ENCODE data around the gene TMEM141. TPM values are rescaled to one million over a fixed set of nuclear protein-coding genes. Genes with fewer than 3 reads are reported as not detected.
A peak's percentile ranks its signal among the peaks of the same experiment; 100 is the strongest.

Gene TMEM141
- total and polyA plus RNA-seq, 2 donors from 2014 or later: 96.5 to 403 TPM

GRCh38 chr9:136806067-136806466 lies 14.9 kb downstream of the TMEM141 start:
- no peak for TF ChIP-seq CTCF (IDR thresholded peaks at IDR 0.05; ENCODE audit: borderline replicate concordance, extremely low read depth, insufficient read depth)
- H3K36me3 ChIP-seq (ENCODE audit: control insufficient read depth in 2 of 3, insufficient read depth in 3 of 3, low read length in 3 of 3): peaks cover 0 to 8% (median 0%) of the 10 kb centered on the region in 3 donors
- H3K9me3 ChIP-seq (ENCODE audit: control insufficient read depth in 2 of 3, insufficient read depth in 1 of 3, low read length in 3 of 3): no peaks in the 10 kb centered on the region
- H3K4me1 ChIP-seq (ENCODE audit: control insufficient read depth in 2 of 3, insufficient read depth in 2 of 3, low read depth in 1 of 3, low read length in 3 of 3): peaks cover 0 to 14% (median 6%) of the 10 kb centered on the region in 3 donors
- DNase-seq (peak in 1 of 5 donors; percentile 69), FAIRE-seq (no peak)
- H3K27ac ChIP-seq (ENCODE audit: low read depth in 2 of 2, low read length in 2 of 2): no peak overlapping the region
- intact Hi-C loops (cut with DNase I): no loop called here
- no peak overlapping the region for H3K9ac ChIP-seq (ENCODE audit: low read length in 3 of 3)
- no peaks in the 10 kb centered on the region for H3K27me3 ChIP-seq (ENCODE audit: control insufficient read depth, insufficient read depth, low read length)
- no peak overlapping the region for H3K4me3 ChIP-seq (ENCODE audit: low read length in 3 of 3)

GRCh38 chr9:136806631-136807201 lies 15.6 kb downstream of the TMEM141 start:
- DNase-seq (peak in 1 of 5 donors; percentile 76), FAIRE-seq (no peak)
- H3K27ac ChIP-seq (ENCODE audit: low read depth in 2 of 2, low read length in 2 of 2): peak overlapping the region in 1 of 2 donors; percentile 86
- H3K9ac ChIP-seq (ENCODE audit: low read length in 3 of 3): peak overlapping the region in 2 of 3 donors; percentile 64 to 73
- peaks cover 0 to 14% (median 6%) of the 10 kb centered on the region in 3 donors for H3K4me1 ChIP-seq (ENCODE audit: control insufficient read depth in 2 of 3, insufficient read depth in 2 of 3, low read depth in 1 of 3, low read length in 3 of 3)
- H3K4me3 ChIP-seq (ENCODE audit: low read length in 3 of 3): peak overlapping the region; percentile 59 to 73 (median 64)
- H3K36me3 ChIP-seq (ENCODE audit: control insufficient read depth in 2 of 3, insufficient read depth in 3 of 3, low read length in 3 of 3): peaks cover 0 to 9% (median 0%) of the 10 kb centered on the region in 3 donors
- no peak for TF ChIP-seq CTCF (IDR thresholded peaks at IDR 0.05; ENCODE audit: borderline replicate concordance, extremely low read depth, insufficient read depth)
- intact Hi-C loops (cut with DNase I): no loop called here
- no peaks in the 10 kb centered on the region for H3K27me3 ChIP-seq (ENCODE audit: control insufficient read depth, insufficient read depth, low read length)
- H3K9me3 ChIP-seq (ENCODE audit: control insufficient read depth in 2 of 3, insufficient read depth in 1 of 3, low read length in 3 of 3): no peaks in the 10 kb centered on the region

GRCh38 chr9:136807281-136808074 lies 16.3 kb downstream of the TMEM141 start, which contains the start of gene RABL6:
Gene RABL6 (plus strand): TSS chr9:136807948. CDS start chr9:136808197, 249 bp downstream.
- H3K27me3 ChIP-seq (ENCODE audit: control insufficient read depth, insufficient read depth, low read length): no peaks in the 10 kb centered on the region
- H3K4me3 ChIP-seq (ENCODE audit: low read length in 3 of 3): peak within 1 kb of the TSS; percentile 62 to 73 (median 66)
- DNase-seq (peak; percentile 81 to 93 (median 86)), FAIRE-seq (no peak)
- H3K9ac ChIP-seq (ENCODE audit: low read length in 3 of 3): peak within 1 kb of the TSS; percentile 28 to 73 (median 64)
- peaks cover 0 to 9% (median 0%) of the 10 kb centered on the region in 3 donors for H3K36me3 ChIP-seq (ENCODE audit: control insufficient read depth in 2 of 3, insufficient read depth in 3 of 3, low read length in 3 of 3)
- TF ChIP-seq CTCF (IDR thresholded peaks at IDR 0.05; ENCODE audit: borderline replicate concordance, extremely low read depth, insufficient read depth): no peak
- peaks cover 0 to 14% (median 6%) of the 10 kb centered on the region in 3 donors for H3K4me1 ChIP-seq (ENCODE audit: control insufficient read depth in 2 of 3, insufficient read depth in 2 of 3, low read depth in 1 of 3, low read length in 3 of 3)
- peak within 1 kb of the TSS; percentile 74 to 86 for H3K27ac ChIP-seq (ENCODE audit: low read depth in 2 of 2, low read length in 2 of 2)
- intact Hi-C loops (cut with DNase I): no loop called here
- H3K9me3 ChIP-seq (ENCODE audit: control insufficient read depth in 2 of 3, insufficient read depth in 1 of 3, low read length in 3 of 3): no peaks in the 10 kb centered on the region
